ENCODE results near the gene AHSG.

DNA sequence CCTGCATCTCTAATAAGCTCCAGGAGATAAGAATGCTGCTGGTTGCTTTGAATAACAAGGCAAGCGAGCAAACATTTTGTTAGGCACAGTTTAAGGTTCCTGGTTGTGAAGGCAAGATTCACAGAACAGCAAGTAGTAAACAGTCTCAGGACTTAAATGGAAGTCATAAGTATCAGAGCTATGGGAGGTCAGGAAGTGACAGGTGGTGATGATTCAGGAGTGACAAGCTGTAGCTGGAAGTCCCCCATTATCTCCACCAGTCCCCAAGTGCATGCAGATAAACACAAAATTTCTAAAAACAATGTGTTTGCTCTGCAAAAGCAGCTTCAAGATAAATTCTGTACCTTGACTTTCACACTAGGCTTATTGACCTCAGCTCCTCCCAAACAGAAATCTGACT lies 30.6 kb downstream of the AHSG start:
- TF ChIP-seq ZNF426 (tag by site-specific recombination; IDR thresholded peaks at IDR 0.05) (no peak), HOXD13 (CRISPR knock-in tag; IDR thresholded peaks at IDR 0.05; ENCODE audit: borderline replicate concordance) (no peak), ELK4 (IDR thresholded peaks at IDR 0.05; ENCODE audit: borderline replicate concordance, low read depth, low read length) (no peak), ZNF518A (tag by site-specific recombination; conservative IDR thresholded peaks at IDR 0.05; ENCODE audit: low read depth) (no peak), YY1 (tag by site-specific recombination; IDR thresholded peaks at IDR 0.05) (no peak), GLI4 (tag by site-specific recombination; IDR thresholded peaks at IDR 0.05) (no peak), ZNF558 (tag by site-specific recombination; IDR thresholded peaks at IDR 0.05) (no peak)
- TF ChIP-seq, protein P1, sequence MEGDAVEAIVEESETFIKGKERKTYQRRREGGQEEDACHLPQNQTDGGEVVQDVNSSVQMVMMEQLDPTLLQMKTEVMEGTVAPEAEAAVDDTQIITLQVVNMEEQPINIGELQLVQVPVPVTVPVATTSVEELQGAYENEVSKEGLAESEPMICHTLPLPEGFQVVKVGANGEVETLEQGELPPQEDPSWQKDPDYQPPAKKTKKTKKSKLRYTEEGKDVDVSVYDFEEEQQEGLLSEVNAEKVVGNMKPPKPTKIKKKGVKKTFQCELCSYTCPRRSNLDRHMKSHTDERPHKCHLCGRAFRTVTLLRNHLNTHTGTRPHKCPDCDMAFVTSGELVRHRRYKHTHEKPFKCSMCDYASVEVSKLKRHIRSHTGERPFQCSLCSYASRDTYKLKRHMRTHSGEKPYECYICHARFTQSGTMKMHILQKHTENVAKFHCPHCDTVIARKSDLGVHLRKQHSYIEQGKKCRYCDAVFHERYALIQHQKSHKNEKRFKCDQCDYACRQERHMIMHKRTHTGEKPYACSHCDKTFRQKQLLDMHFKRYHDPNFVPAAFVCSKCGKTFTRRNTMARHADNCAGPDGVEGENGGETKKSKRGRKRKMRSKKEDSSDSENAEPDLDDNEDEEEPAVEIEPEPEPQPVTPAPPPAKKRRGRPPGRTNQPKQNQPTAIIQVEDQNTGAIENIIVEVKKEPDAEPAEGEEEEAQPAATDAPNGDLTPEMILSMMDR (tag by site-specific recombination; IDR thresholded peaks at IDR 0.05), result no peak
